ENCODE measurements around the gene E2F7. TPM values are rescaled to one million over a fixed set of nuclear protein-coding genes. Genes with fewer than 3 reads are reported as not detected.

Gene E2F7
- total RNA-seq, 1 experiment from 2014 or later = 22.1 TPM

DNA sequence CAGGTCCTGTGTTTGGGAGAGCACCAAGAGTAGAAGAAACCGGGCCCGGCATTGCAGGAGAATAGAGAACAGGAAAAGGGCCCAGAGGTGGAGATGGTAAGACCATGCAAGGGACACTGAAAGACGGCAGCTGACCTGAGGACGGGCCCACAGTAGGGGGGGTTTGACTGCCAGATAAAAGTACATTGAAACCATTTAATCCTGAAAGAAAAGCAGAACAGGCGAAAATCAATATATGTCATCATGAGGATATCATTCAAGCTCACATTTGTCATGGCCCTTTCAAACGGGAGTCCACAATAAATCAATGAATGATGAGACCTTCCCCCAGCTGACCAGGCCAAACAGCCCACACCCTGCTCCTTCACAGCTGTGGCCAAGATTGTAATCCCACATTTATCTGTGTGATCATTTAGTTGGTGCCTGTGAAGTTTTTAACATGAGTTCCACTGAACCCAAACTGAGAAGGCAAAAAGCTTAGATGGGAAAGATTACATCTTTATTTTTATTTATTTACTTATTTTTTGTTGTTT, 39.5 kb downstream of the E2F7 start:
- Histone ChIP-seq H3K27me3 (replicated peaks) (no peaks in the 10 kb centered on the region), H3K9me3 (replicated peaks) (no peaks in the 10 kb centered on the region), H3K36me3 (peaks cover 100% of the 10 kb centered on the region), H3K4me3 (no peak overlapping the region), H3K4me1 (replicated peaks) (no peaks in the 10 kb centered on the region), H3K27ac (no peak overlapping the region)
- no peak for DNase-seq (ENCODE audit: low read depth in 1 of 2, low spot score in 2 of 2)

DNA sequence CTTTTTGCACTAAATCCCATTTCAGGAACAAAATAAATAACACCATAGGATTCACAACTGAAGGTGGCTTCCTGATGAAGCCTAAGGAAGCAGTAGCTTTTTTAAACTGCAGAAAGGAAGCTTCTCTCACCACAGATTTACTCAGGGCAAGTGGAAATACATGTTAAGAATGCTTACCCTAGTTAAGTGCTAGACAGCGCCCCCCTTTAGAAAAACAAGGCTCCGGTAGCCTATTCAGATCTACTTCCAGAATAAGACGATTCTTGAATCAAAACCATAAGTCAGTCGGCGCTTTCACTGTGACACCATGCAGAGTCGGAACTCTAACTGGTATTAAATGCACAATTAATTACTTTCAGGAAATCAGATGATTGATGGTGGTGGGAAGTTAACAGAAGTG, 41.9 kb downstream of the E2F7 start:
- Histone ChIP-seq H3K36me3 (peaks cover 97% of the 10 kb centered on the region), H3K4me1 (replicated peaks) (no peaks in the 10 kb centered on the region), H3K27ac (no peak overlapping the region), H3K9me3 (replicated peaks) (no peaks in the 10 kb centered on the region), H3K4me3 (no peak overlapping the region), H3K27me3 (replicated peaks) (no peaks in the 10 kb centered on the region)
- no peak for DNase-seq (ENCODE audit: low read depth in 1 of 2, low spot score in 2 of 2)

DNA sequence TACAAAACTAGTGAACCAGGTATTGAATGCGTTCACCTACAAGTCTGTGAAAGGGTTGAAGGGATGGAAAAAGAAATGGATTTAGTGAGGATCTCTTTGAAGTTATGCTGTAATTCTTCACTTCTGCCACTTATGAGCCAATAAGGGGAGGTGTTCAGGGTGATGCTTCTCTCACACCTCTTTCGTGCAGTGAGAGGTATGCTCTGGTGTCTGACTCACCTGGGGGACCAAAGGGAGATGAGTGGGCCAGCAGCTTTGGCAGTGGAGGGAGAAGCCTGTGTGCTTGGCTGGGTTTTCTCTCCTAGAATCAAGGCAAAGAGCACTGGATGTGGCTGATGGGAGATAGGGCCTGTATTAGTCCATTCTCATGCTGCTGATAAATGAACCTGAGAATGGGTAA, 45.4 kb downstream of the E2F7 start:
- no peak overlapping the region for H3K27ac ChIP-seq
- peaks cover 68% of the 10 kb centered on the region for H3K36me3 ChIP-seq
- no peaks in the 10 kb centered on the region for H3K27me3 ChIP-seq (replicated peaks)
- no peak for DNase-seq (ENCODE audit: low read depth in 1 of 2, low spot score in 2 of 2)
- H3K4me3 ChIP-seq = no peak overlapping the region
- no peaks in the 10 kb centered on the region for H3K4me1 ChIP-seq (replicated peaks)
- no peaks in the 10 kb centered on the region for H3K9me3 ChIP-seq (replicated peaks)

DNA sequence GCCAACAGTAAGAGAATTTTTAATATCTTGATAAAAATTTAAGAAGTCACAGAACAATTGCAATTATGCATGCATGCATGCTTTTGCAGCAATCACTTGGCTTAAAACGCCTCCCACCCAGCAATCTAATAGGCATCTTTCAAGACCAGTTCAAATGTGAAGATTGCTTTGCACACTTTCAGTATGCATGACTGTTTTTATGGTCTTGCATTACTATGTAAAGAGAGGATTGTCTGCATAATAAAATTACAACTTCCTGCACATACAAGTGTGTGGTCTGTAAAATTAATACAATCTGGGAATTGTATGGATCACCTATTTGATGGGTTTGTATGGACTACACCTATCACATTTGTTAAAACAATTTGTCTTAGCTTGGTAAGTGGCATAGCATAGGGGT, 48.8 kb downstream of the E2F7 start:
- Histone ChIP-seq H3K27me3 (replicated peaks) (no peaks in the 10 kb centered on the region), H3K4me1 (replicated peaks) (no peaks in the 10 kb centered on the region), H3K9me3 (replicated peaks) (no peaks in the 10 kb centered on the region), H3K27ac (no peak overlapping the region), H3K36me3 (peaks cover 35% of the 10 kb centered on the region), H3K4me3 (no peak overlapping the region)
- DNase-seq (ENCODE audit: low read depth in 1 of 2, low spot score in 2 of 2) = no peak

DNA sequence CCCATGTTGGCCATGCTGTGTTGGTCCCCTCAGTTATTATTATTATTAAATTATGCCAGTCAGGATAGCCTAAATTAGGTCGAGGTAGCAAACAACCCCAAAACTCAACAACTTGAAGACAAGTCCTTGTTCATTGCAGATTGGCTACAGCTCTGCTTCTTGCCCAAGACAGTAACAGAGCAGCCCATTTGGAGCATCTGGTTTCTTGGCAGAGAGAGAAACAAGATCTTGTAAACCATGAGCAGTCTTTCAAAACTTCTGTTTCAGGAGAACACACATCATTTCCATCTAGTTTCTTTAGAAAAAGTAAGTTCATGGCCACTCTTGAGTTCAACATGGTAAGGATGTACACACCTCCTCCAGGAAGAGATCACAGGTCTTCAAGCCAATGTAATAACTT, 52.3 kb downstream of the E2F7 start:
- Histone ChIP-seq H3K9me3 (replicated peaks) (no peaks in the 10 kb centered on the region), H3K27me3 (replicated peaks) (no peaks in the 10 kb centered on the region), H3K4me1 (replicated peaks) (no peaks in the 10 kb centered on the region), H3K27ac (no peak overlapping the region), H3K4me3 (no peak overlapping the region), H3K36me3 (0 out of 2 replicates have a peak, but pooled peaks cover 3% of the 10 kb centered on the region)
- DNase-seq (ENCODE audit: low read depth in 1 of 2, low spot score in 2 of 2) = no peak

DNA sequence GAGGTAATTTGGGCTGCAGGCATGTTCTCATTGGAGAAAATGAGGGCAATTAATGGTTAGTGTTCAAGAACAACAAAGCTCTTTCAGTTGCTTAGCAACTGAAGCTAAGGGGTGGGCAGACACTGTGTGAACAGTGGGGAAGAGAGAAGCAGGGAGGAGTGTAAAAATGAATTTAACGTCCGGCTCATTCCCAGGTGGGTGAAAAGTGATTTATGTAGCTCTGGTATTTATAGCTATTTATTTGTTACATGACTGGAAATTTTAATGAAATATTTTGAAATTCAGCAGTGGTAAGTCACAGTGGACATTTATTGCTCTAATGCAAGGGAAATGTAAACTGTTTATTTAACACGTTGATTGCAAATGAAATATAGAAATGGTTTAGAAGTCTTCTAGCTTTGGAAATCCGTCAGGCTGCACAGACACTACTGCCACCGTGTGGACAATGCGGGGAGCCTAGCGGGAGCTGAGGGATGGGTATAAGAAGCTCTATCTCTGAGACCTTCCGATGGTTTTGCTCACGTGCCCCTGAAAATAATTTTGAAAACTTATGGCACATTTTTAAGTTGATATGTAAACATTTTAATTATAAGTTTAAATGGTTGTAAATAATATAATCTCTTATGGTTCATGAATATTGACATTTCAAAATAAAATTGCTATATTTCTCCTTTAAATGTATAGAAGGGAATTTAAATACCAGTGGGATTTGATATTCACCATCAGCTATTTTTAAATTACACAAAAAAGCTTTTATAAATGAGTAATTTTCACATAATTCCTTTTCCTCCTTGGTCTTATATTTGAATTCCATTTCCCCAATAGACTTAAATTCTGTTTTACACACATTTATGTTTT, 54.4 kb downstream of the E2F7 start:
- Histone ChIP-seq H3K27me3 (replicated peaks) (0 out of 2 replicates have a peak, but pooled peaks cover 2% of the 10 kb centered on the region), H3K4me1 (replicated peaks) (no peaks in the 10 kb centered on the region), H3K4me3 (no peak overlapping the region), H3K27ac (no peak overlapping the region), H3K9me3 (replicated peaks) (no peaks in the 10 kb centered on the region), H3K36me3 (no peaks in the 10 kb centered on the region)
- DNase-seq (ENCODE audit: low read depth in 1 of 2, low spot score in 2 of 2) = peak; percentile 54 to 67

DNA sequence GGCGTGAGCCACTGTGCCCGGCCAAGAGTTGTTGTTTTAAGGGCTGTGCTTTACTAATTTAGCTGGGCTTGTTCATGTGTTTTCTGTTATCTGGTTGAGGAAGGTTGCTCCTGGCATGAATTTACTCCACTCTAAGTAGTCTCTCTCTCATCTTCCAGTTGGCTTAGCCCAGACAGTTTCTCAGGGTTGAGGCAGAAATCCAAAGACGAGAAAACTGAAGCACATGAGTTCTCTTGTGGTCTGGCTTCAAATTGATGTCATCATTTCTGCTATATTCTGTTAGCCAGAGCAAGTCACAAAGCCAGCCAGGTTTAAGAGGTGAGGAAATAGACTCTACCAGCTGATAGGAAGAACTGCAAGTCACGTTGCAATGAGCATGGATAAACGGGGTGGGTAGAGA, 57.9 kb downstream of the E2F7 start:
- no peak for DNase-seq (ENCODE audit: low read depth in 1 of 2, low spot score in 2 of 2)
- Histone ChIP-seq H3K4me3 (no peak overlapping the region), H3K4me1 (replicated peaks) (no peaks in the 10 kb centered on the region), H3K27ac (no peak overlapping the region), H3K9me3 (replicated peaks) (no peaks in the 10 kb centered on the region), H3K27me3 (replicated peaks) (peaks cover 2% of the 10 kb centered on the region; the same call in 1 of the 2 replicates), H3K36me3 (no peaks in the 10 kb centered on the region)

DNA sequence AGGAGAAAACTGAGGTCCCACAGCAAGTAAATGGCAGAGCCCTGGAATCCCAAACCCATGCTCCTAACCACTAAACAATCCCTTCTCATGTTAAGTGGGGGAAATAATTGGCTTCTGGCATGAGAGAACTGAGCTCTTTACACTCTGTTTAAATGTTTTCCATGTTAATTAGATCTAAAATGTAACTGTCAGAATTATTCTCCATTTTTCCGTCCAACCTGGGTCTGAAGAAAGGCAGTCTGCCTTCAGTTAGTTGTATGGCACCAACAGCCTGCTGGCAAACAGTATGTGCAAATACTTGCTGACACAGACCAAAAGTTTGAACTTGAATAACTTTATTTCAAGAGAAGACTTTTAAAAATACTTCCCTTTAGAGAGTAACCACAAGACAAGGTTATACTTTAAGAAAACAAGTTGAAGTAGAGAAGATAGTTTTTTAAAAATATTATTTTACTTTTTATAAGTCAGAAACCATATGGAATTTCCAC, 59.7 kb downstream of the E2F7 start:
- Histone ChIP-seq H3K4me1 (replicated peaks) (no peaks in the 10 kb centered on the region), H3K27ac (no peak overlapping the region), H3K4me3 (no peak overlapping the region), H3K36me3 (no peaks in the 10 kb centered on the region), H3K27me3 (replicated peaks) (peaks cover 2% of the 10 kb centered on the region; the same call in 1 of the 2 replicates), H3K9me3 (replicated peaks) (no peaks in the 10 kb centered on the region)
- DNase-seq (ENCODE audit: low read depth in 1 of 2, low spot score in 2 of 2) = no peak

DNA sequence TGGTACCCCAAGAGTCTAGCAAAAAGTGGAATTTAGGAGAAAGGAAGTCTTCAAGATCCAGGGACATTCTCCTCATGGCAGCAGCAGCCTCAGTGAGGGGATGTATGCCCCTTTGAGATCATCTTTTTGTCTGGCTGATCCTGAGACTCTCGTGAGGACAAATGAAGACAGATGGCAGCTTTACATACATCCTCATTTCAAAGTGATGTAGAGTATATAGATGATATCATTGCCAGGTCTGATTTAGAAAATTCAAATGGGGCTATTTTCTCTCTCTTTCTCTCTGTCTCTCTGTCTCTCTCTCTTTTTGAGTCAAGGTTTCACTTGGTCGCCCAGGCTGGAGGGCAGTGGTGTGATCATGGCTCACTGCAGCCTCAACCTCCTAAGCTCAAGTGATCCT, 61.5 kb downstream of the E2F7 start:
- H3K9me3 ChIP-seq (replicated peaks) = no peaks in the 10 kb centered on the region
- H3K36me3 ChIP-seq = no peaks in the 10 kb centered on the region
- peaks cover 7% of the 10 kb centered on the region; the same call in 1 of the 2 replicates for H3K27me3 ChIP-seq (replicated peaks)
- H3K4me3 ChIP-seq = no peak overlapping the region
- H3K27ac ChIP-seq = no peak overlapping the region
- H3K4me1 ChIP-seq (replicated peaks) = no peaks in the 10 kb centered on the region
- DNase-seq (ENCODE audit: low read depth in 1 of 2, low spot score in 2 of 2) = no peak

DNA sequence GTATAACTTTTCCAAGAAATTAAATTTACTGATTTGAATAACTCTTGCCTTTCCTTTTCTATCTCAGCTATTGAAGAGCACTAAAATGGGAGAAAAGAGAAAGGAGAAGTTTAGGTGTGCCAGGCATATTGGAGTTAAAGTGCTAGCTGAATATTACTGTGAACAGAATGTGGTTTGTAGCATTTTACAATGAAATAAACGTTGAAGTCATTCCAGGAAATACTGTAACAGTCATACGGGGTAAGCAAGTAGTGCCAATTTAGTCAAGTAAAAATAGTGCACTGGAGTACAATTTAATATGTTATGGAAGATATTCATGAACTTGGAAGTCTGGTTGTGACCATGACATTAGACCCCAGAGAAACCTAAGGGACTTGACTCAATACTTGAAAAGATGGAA, 62.1 kb downstream of the E2F7 start:
- no peak for DNase-seq (ENCODE audit: low read depth in 1 of 2, low spot score in 2 of 2)

DNA sequence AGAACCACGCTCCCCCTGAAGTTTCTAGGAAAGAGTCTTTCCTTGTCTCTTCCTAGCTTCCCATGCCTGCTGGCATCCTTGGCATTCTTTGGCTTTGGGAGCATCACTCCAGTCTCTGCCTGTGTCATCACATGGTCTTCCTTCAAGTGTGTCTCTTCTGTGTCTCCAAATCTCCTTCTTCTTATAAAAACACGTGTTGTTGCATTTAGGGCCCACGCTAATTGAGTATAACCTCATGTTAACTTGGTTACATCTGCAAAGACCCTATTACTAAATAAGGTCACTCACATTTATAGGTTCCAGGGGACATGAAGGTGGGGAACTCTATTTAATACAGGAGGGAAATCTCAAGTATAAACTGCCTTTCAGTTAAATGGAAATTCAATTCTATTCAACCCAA, 63.0 kb downstream of the E2F7 start:
- Histone ChIP-seq H3K27me3 (replicated peaks) (peaks cover 7% of the 10 kb centered on the region; the same call in 1 of the 2 replicates), H3K4me3 (no peak overlapping the region), H3K36me3 (no peaks in the 10 kb centered on the region), H3K9me3 (replicated peaks) (no peaks in the 10 kb centered on the region), H3K27ac (no peak overlapping the region), H3K4me1 (replicated peaks) (no peaks in the 10 kb centered on the region)
- DNase-seq (ENCODE audit: low read depth in 1 of 2, low spot score in 2 of 2) = no peak

More for the DNA sequence above, 62.1 kb downstream of the E2F7 start:
- no peaks in the 10 kb centered on the region for H3K4me1 ChIP-seq (replicated peaks)
- no peaks in the 10 kb centered on the region for H3K36me3 ChIP-seq
- H3K27ac ChIP-seq = no peak overlapping the region
- H3K27me3 ChIP-seq (replicated peaks) = peaks cover 7% of the 10 kb centered on the region; the same call in 1 of the 2 replicates
- H3K4me3 ChIP-seq = no peak overlapping the region
- no peaks in the 10 kb centered on the region for H3K9me3 ChIP-seq (replicated peaks)

DNA sequence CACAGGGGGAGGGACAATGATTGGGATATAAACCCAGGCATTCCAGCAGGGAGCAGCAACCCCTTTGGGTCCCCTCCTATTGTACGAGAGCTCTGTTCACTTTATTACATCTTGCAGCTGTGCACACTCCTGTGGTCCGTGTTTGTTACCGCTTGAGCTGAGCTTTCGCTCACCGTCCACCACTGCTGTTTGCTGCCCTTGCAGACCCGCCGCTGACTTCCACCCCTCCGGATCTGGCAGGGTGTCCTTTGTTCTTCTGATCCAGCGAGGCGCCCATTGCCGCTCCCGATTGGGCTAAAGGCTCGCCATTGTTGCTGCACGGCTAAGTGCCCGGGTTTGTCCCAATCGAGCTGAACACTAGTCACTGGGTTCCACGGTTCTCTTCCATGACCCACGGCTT, 64.1 kb downstream of the E2F7 start:
- no peaks in the 10 kb centered on the region for H3K9me3 ChIP-seq (replicated peaks)
- no peak overlapping the region for H3K4me3 ChIP-seq
- no peak for DNase-seq (ENCODE audit: low read depth in 1 of 2, low spot score in 2 of 2)
- no peak overlapping the region for H3K27ac ChIP-seq
- peaks cover 5% of the 10 kb centered on the region; the same call in 1 of the 2 replicates for H3K27me3 ChIP-seq (replicated peaks)
- no peaks in the 10 kb centered on the region for H3K36me3 ChIP-seq
- H3K4me1 ChIP-seq (replicated peaks) = no peaks in the 10 kb centered on the region

DNA sequence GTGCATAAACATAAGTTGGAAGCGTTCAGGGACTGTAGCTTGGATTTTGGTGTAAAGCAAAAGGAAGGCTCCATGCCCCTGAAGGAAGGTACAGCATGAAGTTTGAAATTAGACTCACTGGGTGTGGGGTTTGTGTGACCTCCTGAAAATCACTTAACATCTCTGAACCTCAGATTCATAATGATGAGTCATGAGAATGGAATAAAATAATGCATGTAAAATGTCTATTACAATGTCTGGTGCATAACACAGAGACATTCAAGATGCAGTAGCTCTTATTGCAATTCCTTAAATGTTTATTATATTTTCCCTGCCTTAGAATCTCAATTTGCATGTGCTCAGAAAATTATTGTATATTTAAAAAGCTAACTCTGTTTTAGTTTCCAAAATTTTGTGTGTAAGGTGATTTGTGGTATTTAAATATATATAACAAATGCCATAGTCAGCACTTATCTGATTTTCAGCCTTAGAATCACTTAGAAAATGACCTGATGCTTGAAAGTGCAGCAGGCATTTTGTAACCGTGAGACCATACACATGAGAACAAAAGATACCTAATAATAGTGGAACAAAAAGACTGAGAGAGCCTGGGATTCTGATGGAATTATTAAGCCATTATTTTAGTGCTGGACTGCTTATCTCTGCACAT, 66.3 kb downstream of the E2F7 start:
- H3K27ac ChIP-seq = no peak overlapping the region
- H3K36me3 ChIP-seq = no peaks in the 10 kb centered on the region
- no peaks in the 10 kb centered on the region for H3K4me1 ChIP-seq (replicated peaks)
- peaks cover 5% of the 10 kb centered on the region; the same call in 1 of the 2 replicates for H3K27me3 ChIP-seq (replicated peaks)
- H3K4me3 ChIP-seq = no peak overlapping the region
- DNase-seq (ENCODE audit: low read depth in 1 of 2, low spot score in 2 of 2) = no peak
- H3K9me3 ChIP-seq (replicated peaks) = no peaks in the 10 kb centered on the region

DNA sequence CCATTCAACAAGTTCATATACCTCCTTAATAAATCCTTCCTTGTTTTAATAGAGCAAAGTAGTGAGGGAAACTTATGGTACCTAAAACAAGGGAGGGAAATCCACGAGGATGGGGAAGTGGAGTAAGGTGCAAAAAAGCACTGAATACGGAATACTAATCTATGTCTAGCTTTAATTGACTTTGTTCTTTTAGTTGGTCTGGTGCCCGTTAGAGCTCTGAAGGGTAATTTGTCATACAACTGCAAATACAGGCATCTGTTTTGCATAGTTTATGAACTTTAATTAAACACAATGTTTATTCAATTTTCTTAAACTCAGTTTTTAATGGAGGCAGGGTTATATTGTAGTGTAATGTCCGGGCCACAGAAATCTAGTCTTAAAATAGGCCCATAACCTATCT, 67.0 kb downstream of the E2F7 start:
- Histone ChIP-seq H3K4me3 (no peak overlapping the region), H3K27ac (no peak overlapping the region), H3K9me3 (replicated peaks) (no peaks in the 10 kb centered on the region), H3K36me3 (no peaks in the 10 kb centered on the region), H3K27me3 (replicated peaks) (peaks cover 5% of the 10 kb centered on the region; the same call in 1 of the 2 replicates), H3K4me1 (replicated peaks) (no peaks in the 10 kb centered on the region)
- no peak for DNase-seq (ENCODE audit: low read depth in 1 of 2, low spot score in 2 of 2)
